ENCODE results near the gene BANP.

- TF ChIP-seq CTCF (IDR thresholded peaks at IDR 0.05) (no peak), POLR2A (IDR thresholded peaks at IDR 0.05) (no peak), POLR2AphosphoS5 (IDR thresholded peaks at IDR 0.05) (no peak)
Observed at GRCh38 chr16:88014954-88015805, 63.9 kb downstream of the BANP start.

Measured in breast epithelium (tissue), 3 donors.